Mononuclear cell (primary cell): ENCODE data around the gene PHLDA2. TPM values are rescaled to one million over a fixed set of nuclear protein-coding genes. Genes with fewer than 3 reads are reported as not detected.

Experiments used
- H3K27me3 ChIP-seq: 2 replicates; pipeline ENCODE4 v1.6.0; 2011; ENCODE audit warnings: low read length, control low read depth; ENCODE audit not compliant: insufficient read depth
- H3K4me1 ChIP-seq: 2 replicates; pipeline ENCODE4 v1.5.1; 2011; ENCODE audit warnings: mild to moderate bottlenecking, low read length, control low read depth; ENCODE audit not compliant: insufficient read depth
- H3K4me3 ChIP-seq: 2 replicates; pipeline ENCODE4 v1.5.1; 2011; ENCODE audit warnings: mild to moderate bottlenecking, low read length, moderate library complexity
- H3K9me3 ChIP-seq: 2 replicates; pipeline ENCODE4 v1.5.1; 2011; ENCODE audit warnings: low read depth, mild to moderate bottlenecking, control low read depth, low read length
- total RNA-seq: library from RNA; depleted of rRNA; stranded (reverse); fragments of >200 nt; gene quantifications from one replicate; pipeline ENCODE4 v1.2.3, GENCODE V29; 2012

Gene PHLDA2
- total RNA-seq, 1 donor = 1.7 TPM

- Histone ChIP-seq H3K4me1 (peaks cover 41% of the 10 kb centered on the region), H3K4me3 (no peak overlapping the region), H3K9me3 (no peaks in the 10 kb centered on the region), H3K27me3 (no peaks in the 10 kb centered on the region)
Measured at GRCh38 chr11:2903672-2904011, 25.6 kb downstream of the PHLDA2 start.

GRCh38 chr11:2902784-2903671 is 26.2 kb downstream of the PHLDA2 start:
- Histone ChIP-seq H3K4me3 (peak overlapping the region; percentile 62), H3K27me3 (no peaks in the 10 kb centered on the region), H3K4me1 (peaks cover 47% of the 10 kb centered on the region), H3K9me3 (no peaks in the 10 kb centered on the region)

- no peaks in the 10 kb centered on the region for H3K27me3 ChIP-seq
- peaks cover 55% of the 10 kb centered on the region for H3K4me1 ChIP-seq
- peak overlapping the region; percentile 62 for H3K4me3 ChIP-seq
- H3K9me3 ChIP-seq = no peaks in the 10 kb centered on the region
Measured at GRCh38 chr11:2901854-2902783, 27.1 kb downstream of the PHLDA2 start.

- H3K4me3 ChIP-seq = no peak overlapping the region
- no peaks in the 10 kb centered on the region for H3K27me3 ChIP-seq
- H3K4me1 ChIP-seq = peaks cover 55% of the 10 kb centered on the region
- H3K9me3 ChIP-seq = no peaks in the 10 kb centered on the region
Measured at GRCh38 chr11:2901196-2901796, 27.9 kb downstream of the PHLDA2 start.

DNA sequence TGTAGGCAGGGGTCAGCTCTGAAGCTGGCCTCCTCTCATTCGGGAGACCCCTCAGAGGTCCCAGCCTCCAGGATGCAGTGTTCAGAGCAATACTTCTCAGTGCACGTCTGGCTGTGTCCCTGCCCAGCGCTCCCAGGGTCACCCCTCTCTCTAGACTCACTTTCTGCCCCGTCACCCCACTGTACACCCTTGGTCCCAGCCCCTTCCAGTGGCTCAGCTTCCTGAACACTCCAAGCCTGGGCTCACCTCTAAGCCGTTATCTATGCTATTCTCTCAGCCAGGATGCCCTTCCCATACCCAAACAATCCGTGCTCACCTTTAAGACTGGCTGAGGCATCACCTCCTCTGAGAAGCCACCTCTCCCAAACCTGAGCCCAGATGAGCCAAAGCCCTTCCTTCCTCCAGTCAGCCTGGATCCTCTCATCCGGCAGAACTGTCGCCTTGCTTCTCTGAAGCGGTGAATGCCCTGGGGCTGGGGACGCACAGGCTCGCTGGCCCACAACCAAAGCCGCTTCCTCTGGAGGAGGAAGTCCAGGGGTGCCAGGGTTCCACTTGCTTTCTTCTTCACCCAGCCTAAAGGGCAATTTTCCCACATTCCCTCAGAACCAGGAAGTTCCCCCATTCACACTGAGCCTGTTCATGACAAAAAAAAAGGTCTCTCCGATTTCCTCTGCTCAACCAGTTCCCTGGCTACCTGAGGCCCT is 30.0 kb downstream of the PHLDA2 start:
- Histone ChIP-seq H3K9me3 (no peaks in the 10 kb centered on the region), H3K27me3 (no peaks in the 10 kb centered on the region), H3K4me1 (peaks cover 55% of the 10 kb centered on the region), H3K4me3 (no peak overlapping the region)

GRCh38 chr11:2898366-2899079 is 30.7 kb downstream of the PHLDA2 start:
- peaks cover 55% of the 10 kb centered on the region for H3K4me1 ChIP-seq
- H3K27me3 ChIP-seq = no peaks in the 10 kb centered on the region
- no peak overlapping the region for H3K4me3 ChIP-seq
- no peaks in the 10 kb centered on the region for H3K9me3 ChIP-seq

- peaks cover 53% of the 10 kb centered on the region for H3K4me1 ChIP-seq
Measured at GRCh38 chr11:2897048-2897447, 32.2 kb downstream of the PHLDA2 start.

DNA sequence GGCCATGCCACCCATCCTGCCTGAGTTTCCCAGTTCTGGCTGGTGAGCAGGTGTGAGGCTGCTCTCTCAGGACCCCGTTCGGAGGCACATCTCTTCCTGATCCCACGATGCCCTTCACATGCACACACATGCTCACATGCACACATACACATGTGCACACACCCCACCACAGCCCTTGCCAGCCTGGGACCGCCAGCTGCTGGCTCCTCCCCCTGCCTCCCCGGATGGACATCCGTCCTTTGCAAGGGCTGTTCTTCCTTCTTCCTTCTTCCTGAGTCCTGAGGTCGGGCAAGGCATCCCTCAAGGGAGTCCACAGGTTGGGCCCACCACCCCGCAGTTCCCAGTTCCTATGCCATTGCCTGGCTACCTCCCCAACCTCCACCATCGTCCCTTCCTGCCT is 33.2 kb downstream of the PHLDA2 start:
- peaks cover 55% of the 10 kb centered on the region for H3K4me1 ChIP-seq
- no peaks in the 10 kb centered on the region for H3K9me3 ChIP-seq
- no peak overlapping the region for H3K4me3 ChIP-seq
- no peaks in the 10 kb centered on the region for H3K27me3 ChIP-seq

More at GRCh38 chr11:2897048-2897447, 32.2 kb downstream of the PHLDA2 start:
- H3K9me3 ChIP-seq = no peaks in the 10 kb centered on the region
- no peak overlapping the region for H3K4me3 ChIP-seq
- H3K27me3 ChIP-seq = no peaks in the 10 kb centered on the region

- Histone ChIP-seq H3K4me1 (peaks cover 37% of the 10 kb centered on the region), H3K4me3 (no peak overlapping the region), H3K27me3 (no peaks in the 10 kb centered on the region)
Measured at GRCh38 chr11:2893935-2894334, 35.3 kb downstream of the PHLDA2 start.

DNA sequence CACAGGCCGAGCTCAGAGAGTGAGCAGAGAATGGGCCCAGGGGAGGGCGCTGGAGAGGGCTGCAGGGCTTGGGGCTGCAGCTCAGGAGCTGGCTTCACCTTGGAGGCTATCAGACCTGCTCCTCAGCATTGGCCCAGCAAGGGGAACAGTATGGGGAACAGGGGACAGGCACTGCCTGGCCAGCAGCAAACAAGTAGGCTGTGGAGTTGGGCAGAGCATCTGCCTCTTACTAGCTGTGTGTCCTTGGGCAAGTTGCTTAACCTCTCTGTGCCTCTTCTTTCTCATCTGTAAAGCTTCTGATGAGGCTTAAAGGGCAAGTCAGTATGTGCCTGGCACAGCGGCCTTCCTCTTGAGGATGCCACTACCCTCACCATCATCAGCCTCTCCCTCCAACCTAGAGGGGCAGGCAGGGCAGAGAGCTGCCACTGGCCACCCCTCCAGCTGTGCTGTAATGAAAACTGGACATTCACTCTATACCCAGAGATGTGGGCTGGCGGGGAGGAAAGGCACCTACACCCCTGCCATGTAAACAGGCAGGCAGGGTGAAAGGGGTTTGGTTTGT is 36.2 kb downstream of the PHLDA2 start:
- Histone ChIP-seq H3K4me3 (peak overlapping the region; percentile 21), H3K4me1 (peaks cover 30% of the 10 kb centered on the region), H3K9me3 (no peaks in the 10 kb centered on the region), H3K27me3 (no peaks in the 10 kb centered on the region)

More at GRCh38 chr11:2893935-2894334, 35.3 kb downstream of the PHLDA2 start:
- no peaks in the 10 kb centered on the region for H3K9me3 ChIP-seq

GRCh38 chr11:2892215-2892966 is 36.8 kb downstream of the PHLDA2 start:
- peaks cover 23% of the 10 kb centered on the region for H3K4me1 ChIP-seq
- peaks cover 3% of the 10 kb centered on the region for H3K27me3 ChIP-seq

GRCh38 chr11:2891326-2892214 is 37.6 kb downstream of the PHLDA2 start:
- Histone ChIP-seq H3K9me3 (no peaks in the 10 kb centered on the region), H3K4me3 (no peak overlapping the region), H3K27me3 (peaks cover 7% of the 10 kb centered on the region), H3K4me1 (peaks cover 21% of the 10 kb centered on the region)

More at GRCh38 chr11:2892215-2892966, 36.8 kb downstream of the PHLDA2 start:
- H3K4me3 ChIP-seq = peak overlapping the region; percentile 23
- no peaks in the 10 kb centered on the region for H3K9me3 ChIP-seq
